LoVo (cell line): ENCODE results near the gene KMT2E.

ENCODE experiments used
- DNase-seq: peaks from one replicate; pipeline ENCODE4 v3.0.0-alpha.2; 2016; ENCODE audit warnings: low spot score

KMT2E gene

DNA sequence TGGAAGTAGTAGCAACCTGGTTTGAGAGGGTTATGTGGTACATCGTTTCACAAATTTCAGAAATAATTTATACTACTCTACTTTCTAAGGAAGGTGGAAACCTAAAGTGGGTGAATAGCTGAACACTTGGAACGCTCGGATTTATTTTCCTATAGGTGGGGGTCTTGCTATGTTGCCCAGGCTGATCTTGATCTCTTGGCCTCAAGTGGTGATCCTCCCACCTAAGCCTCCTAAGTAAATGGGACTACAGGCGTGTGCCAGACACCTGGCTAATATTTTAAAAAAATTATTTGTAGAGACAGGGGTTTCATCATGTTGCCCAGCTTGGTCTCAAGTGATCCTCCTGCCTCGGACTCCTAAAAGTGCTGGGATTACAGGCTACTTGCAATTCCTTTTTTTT lies 6.7 kb upstream of the KMT2E start:
- DNase-seq = no peak

DNA sequence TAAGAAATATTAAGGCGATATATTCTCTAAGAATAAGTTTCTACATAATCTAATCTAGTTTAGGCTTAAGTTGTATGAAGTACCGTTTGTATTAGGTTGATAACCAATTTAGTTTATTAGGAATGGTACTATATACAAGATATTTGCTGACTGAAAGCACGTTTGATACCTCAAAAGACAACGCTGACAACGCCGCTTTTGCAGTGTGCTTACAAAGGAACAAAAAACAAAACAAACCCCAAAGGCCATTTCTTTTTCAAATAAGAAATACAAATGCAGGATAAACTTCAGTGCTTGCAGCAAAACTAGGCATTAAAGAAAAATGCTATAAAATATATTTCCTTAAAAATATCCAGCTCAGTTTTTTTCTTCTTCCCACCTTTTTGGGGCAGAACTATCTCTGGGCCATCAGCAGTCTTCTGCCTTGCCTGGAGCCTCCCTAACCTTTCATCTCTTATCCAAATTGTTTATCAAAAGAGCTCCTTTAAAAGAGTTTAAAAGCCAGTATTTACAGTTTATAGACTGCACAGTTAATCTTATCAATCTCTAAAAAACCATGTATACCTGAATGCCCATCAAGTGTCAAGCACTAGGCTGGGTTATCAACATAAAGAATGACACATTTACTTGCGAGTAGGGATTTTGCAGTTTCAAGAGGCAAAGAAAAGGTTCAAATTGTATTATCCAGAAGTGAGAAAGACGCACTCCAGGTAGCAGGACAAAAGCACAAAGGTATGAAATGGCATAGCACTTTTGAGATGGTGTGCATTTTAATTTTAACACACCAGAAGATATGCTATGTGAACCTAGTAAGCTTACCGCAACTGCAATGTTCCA lies 4.1 kb upstream of the KMT2E start:
- DNase-seq = no peak

DNA sequence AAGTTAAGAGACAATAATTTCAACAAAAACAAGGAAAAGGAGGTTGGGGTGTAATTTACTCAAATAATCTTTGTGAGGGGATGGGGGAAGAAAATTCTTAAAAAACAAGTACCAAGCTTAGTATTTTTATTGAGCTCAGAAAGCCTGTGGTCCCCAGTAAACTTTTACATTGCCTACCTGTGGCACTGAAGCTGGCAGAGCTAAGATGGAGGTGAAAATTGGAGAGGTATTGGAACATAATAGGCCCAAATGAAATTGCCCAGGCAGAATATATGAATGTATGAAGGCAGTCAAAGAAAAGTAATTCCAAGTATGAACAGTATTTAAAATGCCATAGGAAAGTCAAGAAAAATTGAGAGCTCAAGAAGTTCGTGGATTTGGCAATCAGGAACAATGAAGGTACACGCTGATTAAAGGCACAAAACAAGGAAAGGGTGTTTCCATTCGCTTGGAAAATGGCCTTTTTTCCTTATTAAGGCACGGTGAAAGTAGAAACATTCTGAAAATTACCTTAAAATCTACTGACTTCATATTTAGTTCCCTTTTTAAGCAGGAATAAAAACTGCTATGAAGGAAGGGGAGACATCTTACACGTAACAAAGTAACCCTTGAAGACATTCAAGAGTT lies 3.4 kb upstream of the KMT2E start:
- no peak for DNase-seq

DNA sequence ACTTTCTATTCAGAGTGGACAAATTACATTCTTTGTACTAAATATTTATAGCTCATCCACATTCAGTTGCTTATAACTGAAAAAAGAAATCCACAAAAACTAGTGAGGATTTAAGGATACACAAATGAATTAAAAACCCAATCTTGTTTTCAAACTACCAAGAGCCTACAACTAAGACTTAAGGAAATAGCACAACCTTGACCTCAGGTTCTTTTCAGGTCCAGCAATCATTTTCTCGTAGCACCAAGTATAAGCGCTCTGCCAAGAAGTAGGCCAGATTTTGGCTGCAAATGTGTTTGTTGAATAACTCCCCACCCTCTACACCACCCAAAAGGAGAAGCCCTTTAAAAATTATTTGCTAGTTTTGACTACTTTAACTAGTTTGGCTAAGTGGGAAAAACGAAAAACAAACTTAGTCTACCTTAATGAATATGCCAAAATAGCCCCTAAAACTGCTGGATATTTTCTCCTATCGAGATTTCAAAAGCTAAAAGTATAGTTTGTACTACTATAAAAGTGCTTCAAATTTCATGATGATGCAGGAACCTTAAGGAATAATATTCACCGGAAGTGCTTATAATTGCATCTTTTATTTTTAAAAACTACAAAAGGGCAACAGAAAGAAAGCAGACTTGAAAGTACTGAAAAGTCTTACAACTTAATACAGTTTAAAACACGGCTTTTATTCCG lies 2.7 kb upstream of the KMT2E start:
- no peak for DNase-seq

DNA sequence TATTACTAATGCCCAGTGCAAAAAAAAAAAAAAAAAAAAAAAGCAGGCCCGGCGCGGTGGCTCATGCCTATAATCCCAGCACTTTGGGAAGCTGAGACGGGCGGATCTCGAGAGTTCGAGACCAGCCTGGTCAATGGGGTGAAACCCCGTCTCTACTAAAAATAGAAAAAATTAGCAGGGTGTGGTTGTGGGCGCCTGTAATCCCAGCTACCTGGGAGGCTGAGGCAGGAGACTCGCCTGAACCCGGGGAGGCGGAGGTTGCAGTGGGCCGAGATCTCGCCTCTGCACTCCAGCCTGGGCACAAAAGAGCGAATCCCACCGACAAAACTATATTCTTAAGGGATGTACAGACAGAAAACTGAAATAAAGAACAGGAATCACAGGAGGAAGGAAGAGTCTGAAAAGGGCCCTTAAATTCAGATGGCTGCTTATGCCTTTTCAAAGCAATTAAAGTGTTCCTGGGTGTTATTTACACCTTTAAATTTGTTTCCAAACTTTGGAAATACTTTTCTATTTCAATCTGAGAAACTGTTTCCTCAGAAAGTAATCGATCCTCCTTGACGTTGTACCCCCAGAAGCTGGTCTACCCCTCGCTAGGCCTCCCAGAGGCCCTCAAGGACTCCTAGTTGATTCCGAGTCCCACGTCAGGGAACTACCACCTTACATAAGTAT lies 2.0 kb upstream of the KMT2E start:
- DNase-seq = no peak

DNA sequence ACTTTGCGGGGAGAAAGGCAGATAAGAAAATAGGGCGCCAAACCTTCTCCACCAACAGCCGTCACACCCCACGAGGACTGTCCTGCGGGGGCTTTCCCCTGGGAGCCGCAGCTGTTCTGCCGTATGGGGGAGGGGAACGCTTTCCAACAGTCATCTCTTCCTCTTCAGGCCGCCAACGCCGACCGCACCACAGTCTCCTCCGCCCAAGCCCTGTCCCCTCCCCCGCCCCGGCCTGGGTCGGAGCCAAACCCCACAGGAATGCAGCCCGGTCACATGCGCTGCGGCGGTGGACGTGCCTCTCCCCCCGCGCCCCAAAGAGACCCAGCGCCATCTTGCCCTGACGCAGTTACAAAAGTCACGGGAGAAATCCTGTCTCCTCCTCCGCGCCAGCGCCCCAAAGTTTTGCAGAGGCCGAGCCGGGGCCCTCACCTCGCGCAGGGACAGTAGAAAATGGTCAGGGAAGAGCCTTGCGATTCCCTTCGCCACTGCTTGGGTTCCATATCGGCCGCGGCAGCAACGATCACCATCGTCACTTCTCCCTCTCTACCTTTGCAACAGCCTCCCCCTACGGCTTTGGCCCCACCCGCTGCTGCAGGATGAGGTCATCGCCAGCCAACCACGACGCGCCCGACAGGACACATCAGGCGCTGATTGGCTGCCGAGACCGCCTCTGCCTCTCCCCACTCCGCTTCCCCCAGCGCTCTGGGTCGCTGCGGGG lies 1.3 kb upstream of the KMT2E start:
- peak; percentile 100 for DNase-seq

DNA sequence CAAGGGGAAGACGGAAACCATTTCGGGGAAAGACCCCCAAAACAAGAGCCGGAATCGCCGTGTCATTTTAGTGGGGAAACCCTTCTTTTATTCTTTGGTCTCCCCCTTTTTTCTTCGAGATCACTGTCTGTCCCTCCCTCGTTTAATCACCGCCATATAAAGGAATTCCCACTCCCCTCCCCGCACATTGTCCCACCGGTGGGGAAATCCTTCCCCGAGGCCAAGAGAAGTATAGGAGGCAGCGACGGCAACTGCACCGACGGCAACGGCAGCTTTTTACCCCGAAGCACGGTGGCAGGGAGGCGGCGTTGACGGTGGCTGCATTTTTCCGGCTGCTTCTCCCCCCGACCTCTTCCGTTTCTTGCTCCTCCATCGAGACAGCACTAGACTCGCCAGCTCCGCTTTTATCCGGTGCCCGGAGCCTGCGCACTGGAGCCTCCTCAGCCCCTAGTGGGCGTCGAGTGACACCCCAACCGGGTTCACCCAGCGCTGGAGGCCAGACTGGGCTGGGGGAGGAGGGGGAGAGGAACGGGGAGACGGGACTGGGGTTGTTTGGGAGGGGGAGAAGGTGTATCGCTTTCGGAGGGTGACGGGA lies 687 bp upstream of the KMT2E start:
- DNase-seq = peak; percentile 94

DNA sequence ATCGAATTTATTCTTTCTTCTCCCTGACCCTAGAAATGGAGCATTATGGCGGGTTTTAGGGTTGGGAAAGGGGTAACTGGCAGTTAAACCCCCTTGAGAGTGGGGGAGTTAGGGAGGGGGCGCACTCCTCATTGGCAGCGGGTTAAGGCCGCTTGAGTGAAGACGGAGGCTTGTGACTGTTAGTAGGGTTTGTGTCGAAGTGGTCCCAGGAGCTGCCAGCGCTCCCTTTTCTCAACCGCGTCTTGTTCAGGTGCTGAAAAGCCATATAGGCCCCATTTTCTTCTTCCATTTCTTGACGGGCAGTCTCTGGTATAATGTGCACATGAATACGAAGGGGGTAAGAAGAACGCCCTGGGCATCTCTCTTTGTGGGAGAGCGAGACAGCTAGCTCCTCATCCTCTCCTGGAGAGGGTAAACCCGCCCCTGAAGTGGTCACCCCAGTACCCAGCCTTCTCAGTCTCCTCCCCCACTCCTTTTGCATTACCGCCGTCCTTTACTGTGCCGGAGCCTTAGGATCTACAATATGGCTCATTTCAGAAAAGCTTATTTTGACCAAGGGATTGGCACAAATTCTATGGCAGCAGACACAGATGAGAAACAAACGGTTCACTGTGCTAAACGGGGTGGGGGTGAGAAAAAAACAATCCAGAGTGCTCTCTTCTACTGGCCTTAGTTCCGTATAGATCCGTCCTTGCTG lies 836 bp downstream of the KMT2E start:
- DNase-seq = peak; percentile 52

DNA sequence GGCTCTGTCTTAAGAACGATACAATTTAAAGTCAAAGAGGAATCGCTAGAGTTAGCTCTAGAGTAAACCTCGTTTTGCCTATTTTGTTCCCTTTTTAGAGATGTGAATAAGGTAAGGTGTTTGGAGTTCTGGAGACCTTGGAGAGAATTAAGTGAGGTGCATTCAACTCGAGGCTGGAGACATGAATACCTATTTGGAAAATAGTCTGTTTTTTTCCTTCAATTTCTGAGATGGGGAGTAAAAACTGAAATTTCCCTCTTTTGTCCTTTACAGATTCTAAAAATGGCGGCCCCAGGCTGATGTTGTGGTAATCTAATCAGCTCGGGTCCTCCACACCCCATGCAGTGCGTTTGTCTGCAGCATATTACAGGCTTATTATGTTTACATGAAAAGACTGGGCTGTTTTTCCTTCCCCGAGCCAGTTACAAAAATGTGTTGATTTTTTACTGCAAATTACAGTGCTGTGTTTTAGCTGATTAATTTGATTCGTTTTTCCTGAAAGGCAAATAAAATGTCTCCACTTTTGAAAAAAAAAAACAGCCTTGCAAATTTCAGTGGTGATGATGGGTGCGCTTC lies 1.5 kb downstream of the KMT2E start:
- peak; percentile 33 for DNase-seq

DNA sequence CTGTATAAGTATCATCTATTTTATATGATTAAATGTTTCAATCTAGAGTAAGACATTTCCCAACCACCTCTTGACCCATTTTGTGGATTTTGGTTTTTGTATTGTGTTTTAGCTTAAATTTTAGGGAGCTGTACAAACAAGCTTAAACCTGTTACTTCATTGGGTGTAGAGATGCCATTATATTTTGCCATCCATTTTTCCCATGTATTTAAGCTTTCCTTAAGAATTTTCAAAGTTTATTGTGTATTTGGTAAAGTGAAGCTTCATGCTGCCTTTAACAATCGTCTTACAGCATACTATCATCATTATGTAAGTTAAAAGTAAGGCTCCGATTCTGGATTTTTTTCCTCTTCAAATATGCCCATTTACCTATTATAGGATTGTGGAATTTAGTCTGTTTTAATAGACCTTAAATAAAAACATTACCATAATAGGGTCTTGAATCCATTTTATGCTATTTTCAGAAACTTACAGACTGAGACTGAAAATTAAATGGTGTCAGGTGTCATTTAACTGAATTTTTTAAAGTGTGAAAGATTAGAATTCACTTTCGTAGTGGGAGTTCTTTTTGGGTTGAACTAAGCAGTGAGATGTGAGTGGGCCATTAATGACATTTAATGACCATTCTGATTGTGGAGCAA lies 2.2 kb downstream of the KMT2E start:
- no peak for DNase-seq

DNA sequence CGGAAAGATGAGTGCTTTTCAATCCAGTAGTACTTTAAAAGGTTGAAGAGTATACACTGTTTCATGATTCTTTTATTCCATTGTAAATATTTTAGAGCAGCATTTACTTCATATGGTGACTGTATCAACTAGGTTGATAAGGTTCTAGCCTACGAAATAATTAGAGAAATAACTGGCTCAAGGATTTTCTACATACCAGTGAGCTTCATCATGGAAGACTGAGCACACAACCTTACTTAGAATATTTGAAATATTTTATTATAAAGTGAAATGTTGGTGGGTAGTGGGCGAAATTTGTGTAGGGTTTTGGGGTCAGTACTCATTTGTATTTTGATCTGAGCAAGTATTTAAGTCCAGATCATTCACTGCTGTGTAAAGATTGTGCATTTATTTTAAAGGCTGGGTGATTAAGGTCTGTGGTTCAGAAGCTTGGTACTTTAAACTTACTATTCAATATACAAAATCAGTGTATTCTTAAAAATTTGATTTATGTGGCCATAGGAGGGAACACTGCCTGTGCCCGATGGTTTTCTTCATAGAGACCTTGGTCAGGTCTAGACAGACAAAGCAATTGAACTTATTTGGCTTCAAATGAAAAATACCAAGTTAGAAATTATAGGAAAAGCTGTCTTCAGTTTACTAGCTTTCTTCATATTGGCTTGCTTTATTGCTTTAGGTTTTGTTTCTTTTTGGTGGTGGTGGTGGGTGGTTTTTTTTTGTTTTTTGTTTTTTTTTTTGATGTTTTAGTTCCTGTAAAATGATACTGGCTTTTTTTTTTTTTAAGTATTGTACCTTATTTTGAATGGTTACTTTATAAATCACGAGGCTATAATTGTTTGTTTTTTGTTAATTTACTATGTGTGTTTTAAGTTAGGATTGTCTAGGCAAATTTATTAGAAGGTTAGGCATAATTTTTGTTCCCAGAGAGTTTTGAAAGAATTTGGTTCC lies 3.0 kb downstream of the KMT2E start:
- no peak for DNase-seq

DNA sequence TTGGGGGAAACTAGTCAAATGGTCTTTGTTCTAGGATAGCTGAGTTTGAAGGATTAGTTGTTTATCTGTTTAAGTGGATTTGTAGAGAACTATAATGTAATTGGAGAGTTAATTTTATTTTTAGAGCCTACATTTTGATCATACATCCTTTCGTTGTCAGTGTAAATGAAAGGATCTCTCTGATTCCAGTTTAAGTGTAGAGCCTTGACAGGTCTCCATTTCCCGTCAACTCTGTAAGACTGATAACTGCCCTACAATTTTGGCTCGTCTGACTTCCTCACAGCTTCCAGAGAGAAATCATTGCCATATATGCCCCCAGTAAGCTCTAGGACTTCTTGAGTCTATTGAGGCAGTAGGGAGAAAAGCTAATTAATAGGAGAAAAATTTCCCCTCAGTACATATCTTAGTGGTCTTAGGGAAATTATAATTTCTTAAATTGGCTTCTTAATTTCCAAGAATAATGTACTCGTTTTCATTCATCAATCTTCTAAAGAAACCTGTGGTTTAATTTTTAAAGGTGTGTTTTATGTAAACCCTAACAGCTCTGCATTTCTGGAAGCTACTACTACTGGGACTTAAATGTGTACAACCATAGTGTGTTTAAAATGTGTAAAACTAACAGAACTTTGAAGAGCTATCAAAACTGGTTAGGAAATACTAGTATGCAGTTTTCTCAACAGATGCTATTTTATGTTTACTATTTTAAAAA lies 3.8 kb downstream of the KMT2E start:
- no peak for DNase-seq

DNA sequence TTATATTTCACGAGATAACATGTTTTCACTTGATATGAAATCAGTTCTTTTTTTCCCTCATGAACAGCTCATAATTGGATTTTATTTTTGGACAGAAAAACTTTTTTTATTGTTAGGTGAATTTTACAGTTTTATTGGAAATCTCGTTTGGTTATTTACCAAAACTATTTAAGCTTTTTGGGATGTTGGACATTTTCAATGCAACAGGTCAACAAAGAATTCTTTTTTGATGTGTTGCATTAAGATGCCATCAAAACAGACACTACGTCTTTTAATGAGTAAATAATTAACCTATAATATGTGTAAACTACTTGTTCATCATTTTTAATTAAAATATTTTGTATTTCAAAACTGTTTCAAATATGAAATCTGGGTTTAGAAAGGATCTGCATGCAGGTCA lies 5.3 kb downstream of the KMT2E start:
- DNase-seq = no peak

DNA sequence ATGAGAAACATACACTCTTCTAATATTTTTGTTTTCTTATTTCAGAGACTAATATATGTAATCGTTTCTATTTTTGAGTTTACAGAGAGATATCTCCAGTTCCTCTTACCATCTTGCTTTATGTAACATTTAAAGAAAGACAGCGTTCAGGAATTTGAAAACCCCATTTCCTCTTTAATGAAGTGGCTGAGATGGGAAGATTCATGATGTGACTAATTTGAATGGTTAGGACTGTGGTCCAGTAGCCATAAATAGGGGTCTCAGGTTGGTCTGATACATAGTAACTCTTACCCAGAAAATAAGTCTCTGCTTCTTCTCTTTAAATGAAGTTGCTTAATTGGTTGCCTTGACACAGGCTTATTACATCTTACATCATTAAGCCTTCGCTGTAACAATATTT lies 6.9 kb downstream of the KMT2E start:
- no peak for DNase-seq

DNA sequence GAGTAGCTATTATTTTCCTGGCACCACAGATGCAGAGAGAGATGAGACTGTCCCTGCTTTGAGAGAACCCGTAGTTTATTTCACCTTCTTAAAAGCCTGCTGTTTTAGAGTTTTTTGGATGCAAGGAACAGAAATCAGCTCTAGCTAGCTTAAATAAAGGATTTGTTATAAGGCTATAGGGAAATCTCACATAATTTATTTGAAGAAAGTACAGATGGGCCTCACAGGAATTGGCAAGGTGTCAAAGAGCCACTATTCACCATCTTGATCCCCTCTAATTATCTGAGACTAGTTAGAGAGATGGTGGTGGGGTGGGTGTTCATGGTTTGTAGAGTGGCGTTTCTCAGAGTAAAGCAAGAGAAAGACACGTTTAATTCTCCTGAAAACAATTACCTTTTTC lies 7.3 kb downstream of the KMT2E start:
- no peak for DNase-seq

DNA sequence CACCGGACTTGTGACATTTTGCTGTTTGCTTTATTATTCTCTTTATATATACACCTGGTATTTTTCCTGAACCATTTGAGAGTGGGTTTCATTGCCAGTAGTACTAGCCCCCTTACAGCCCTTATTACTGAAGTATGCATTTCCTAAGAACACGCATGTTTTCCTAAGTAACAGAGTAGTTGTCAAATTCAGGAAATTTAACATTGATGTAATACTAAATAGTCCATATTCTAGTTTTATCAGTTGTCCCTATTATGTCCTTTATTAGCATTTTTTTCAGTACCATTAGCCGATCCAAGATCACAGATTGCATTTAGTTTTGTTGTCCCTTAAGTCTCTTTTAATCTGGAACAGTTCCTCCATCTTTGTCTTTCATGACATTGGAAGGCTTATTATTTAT lies 8.0 kb downstream of the KMT2E start:
- DNase-seq = no peak

DNA sequence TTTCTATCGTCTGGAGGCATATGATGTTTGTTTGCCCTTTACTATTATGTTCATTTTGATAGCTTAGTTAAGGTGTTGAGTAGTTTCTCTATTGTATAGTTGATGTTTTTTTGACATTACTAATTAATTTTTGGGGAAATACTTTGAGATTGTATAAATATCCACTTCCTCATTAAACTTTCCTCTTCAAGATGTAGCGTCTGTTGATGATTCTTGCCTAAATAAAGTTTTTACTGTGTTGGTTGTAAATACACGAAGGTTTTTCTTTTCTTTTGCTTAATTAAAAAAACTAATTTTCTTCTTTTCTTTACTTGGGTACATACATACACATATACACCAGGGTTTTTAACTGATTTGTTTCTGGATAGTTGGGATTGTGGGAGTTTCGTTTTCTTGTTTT lies 8.5 kb downstream of the KMT2E start:
- no peak for DNase-seq

DNA sequence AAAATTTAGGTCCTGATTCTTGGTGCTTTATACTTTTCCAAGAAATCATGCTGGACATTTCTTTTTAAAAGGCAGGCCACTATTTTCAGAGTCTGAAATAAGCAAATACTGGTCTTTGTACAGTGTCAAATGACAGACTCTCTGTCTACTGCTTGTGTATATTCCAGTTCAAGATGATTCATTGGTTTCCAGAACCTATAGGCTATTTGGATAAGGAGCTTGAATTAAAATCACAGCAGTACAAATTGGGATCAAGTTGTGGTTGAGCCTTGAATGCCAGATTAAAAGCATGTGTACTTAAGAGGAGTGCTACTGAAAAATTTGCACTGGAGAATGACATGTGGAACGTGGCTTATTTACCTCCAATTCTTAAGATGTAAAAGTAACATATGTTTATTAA lies 10.7 kb downstream of the KMT2E start:
- no peak for DNase-seq
